ENCODE measurements around the gene NIPAL1.

NIPAL1 gene

DNA sequence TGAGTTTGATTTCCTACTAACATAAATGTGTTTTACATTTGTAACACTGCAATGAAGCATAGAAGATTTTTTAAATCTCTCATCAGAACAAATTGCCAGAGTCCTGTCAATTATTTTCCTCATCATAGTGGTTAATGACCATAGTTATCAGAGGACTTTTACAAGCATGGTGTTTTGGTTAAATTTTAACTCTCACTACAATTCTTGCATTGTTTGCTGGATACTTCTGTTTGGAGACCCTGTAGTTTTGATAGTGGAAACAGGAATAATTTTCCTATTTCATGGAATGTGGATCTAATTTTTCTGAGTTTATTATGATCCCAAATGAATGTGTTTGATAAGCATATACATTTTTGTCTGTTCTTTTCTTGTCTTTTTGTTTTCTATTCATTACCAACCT, 16.8 kb downstream of the NIPAL1 start:
- DNase-seq: no peak
- Histone ChIP-seq H4K91ac (ENCODE audit: low read depth, low read length) (no peak overlapping the region), H3K27ac (ENCODE audit: low read depth, low read length) (no peak overlapping the region), H3K18ac (ENCODE audit: low read length) (no peak overlapping the region), H2BK12ac (ENCODE audit: low read length) (no peak overlapping the region), H3K4me1 (ENCODE audit: control insufficient read depth in 1 of 2, insufficient read depth in 2 of 2, low read length in 2 of 2) (no peaks in the 10 kb centered on the region), H3K79me1 (ENCODE audit: low read length) (no peaks in the 10 kb centered on the region), H3K23ac (ENCODE audit: low read length) (no peak overlapping the region), H3K9ac (ENCODE audit: low read length) (no peak overlapping the region), H3K4me3 (ENCODE audit: low read depth, low read length) (no peak overlapping the region), H3K4ac (ENCODE audit: low read depth, low read length) (no peak overlapping the region), H2BK5ac (ENCODE audit: low read depth, low read length, poor library complexity) (no peak overlapping the region), H4K12ac (ENCODE audit: low read depth, low read length) (no peak overlapping the region), H3K14ac (ENCODE audit: low read length) (no peak overlapping the region), H4K8ac (ENCODE audit: low read depth, low read length) (no peak overlapping the region), H3K36me3 (ENCODE audit: control insufficient read depth in 1 of 2, insufficient read depth in 2 of 2, low read length in 2 of 2) (no peaks in the 10 kb centered on the region), H3K27me3 (ENCODE audit: insufficient read depth, low read length) (no peaks in the 10 kb centered on the region), H3K9me3 (ENCODE audit: insufficient read depth, low read depth, low read length) (no peaks in the 10 kb centered on the region), H3K79me2 (ENCODE audit: control insufficient read depth, insufficient read depth, low read length, poor library complexity) (no peaks in the 10 kb centered on the region), H2AFZ (ENCODE audit: insufficient read depth, low read length, poor library complexity) (no peak overlapping the region), H3K4me2 (ENCODE audit: low read length) (no peak overlapping the region), H2AK5ac (ENCODE audit: low read length) (no peak overlapping the region), H2BK120ac (ENCODE audit: insufficient read depth, low read length, poor library complexity) (no peak overlapping the region)

DNA sequence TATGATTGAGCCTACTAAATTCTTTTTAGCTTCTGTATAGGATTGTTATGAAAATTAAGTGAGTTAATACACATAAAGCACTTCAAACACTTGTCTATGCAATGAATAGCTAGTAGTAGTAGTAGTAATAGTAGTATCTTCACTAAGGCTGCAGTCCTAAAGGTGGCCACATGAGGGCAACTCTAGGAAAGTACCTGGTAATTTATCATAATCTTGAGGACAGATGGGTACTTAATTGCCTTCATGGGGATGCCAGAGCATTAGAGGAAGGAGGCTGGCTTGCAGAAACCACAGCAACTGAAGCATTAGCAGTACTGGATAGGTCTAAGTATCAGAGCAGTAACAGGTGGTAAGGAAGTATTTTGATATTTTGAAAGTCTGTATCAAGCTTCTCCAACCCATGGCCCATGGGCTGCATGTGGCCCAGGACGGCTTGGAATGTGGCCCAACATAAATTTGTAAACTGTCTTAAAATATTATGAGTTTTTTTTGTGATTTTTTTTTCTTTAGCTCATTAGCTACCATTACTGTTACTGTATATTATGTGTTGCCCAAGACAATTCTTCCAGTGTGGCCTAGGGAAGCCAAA, 17.3 kb downstream of the NIPAL1 start:
- Histone ChIP-seq H3K14ac (ENCODE audit: low read length) (no peak overlapping the region), H3K79me2 (ENCODE audit: control insufficient read depth, insufficient read depth, low read length, poor library complexity) (no peaks in the 10 kb centered on the region), H3K27ac (ENCODE audit: low read depth, low read length) (no peak overlapping the region), H3K4ac (ENCODE audit: low read depth, low read length) (no peak overlapping the region), H3K36me3 (ENCODE audit: control insufficient read depth in 1 of 2, insufficient read depth in 2 of 2, low read length in 2 of 2) (no peaks in the 10 kb centered on the region), H3K4me3 (ENCODE audit: low read depth, low read length) (no peak overlapping the region), H3K18ac (ENCODE audit: low read length) (no peak overlapping the region), H4K12ac (ENCODE audit: low read depth, low read length) (no peak overlapping the region), H3K79me1 (ENCODE audit: low read length) (no peaks in the 10 kb centered on the region), H4K8ac (ENCODE audit: low read depth, low read length) (no peak overlapping the region), H3K23ac (ENCODE audit: low read length) (no peak overlapping the region), H2BK120ac (ENCODE audit: insufficient read depth, low read length, poor library complexity) (no peak overlapping the region), H3K4me2 (ENCODE audit: low read length) (no peak overlapping the region), H2BK5ac (ENCODE audit: low read depth, low read length, poor library complexity) (no peak overlapping the region), H3K9me3 (ENCODE audit: insufficient read depth, low read depth, low read length) (no peaks in the 10 kb centered on the region), H2AFZ (ENCODE audit: insufficient read depth, low read length, poor library complexity) (no peak overlapping the region), H4K91ac (ENCODE audit: low read depth, low read length) (no peak overlapping the region), H2AK5ac (ENCODE audit: low read length) (no peak overlapping the region), H2BK12ac (ENCODE audit: low read length) (no peak overlapping the region), H3K4me1 (ENCODE audit: control insufficient read depth in 1 of 2, insufficient read depth in 2 of 2, low read length in 2 of 2) (no peaks in the 10 kb centered on the region), H3K27me3 (ENCODE audit: insufficient read depth, low read length) (no peaks in the 10 kb centered on the region), H3K9ac (ENCODE audit: low read length) (no peak overlapping the region)
- no CpG with 5 or more reads among the region's 1 CpG for WGBS (ENCODE audit: extremely low coverage, insufficient coverage, insufficient read length)
- DNase-seq: peak; percentile 40 to 86

GRCh38 chr4:48035952-48036351, 19.4 kb downstream of the NIPAL1 start:
- no peak overlapping the region for H2BK5ac ChIP-seq (ENCODE audit: low read depth, low read length, poor library complexity)
- DNase-seq: no peak
- H3K23ac ChIP-seq (ENCODE audit: low read length): no peak overlapping the region
- no peaks in the 10 kb centered on the region for H3K79me2 ChIP-seq (ENCODE audit: control insufficient read depth, insufficient read depth, low read length, poor library complexity)
- H2AFZ ChIP-seq (ENCODE audit: insufficient read depth, low read length, poor library complexity): no peak overlapping the region
- WGBS (ENCODE audit: extremely low coverage, insufficient coverage, insufficient read length): no CpG with 5 or more reads among the region's 3 CpGs
- H2BK120ac ChIP-seq (ENCODE audit: insufficient read depth, low read length, poor library complexity): no peak overlapping the region
- no peak overlapping the region for H3K4ac ChIP-seq (ENCODE audit: low read depth, low read length)
- H4K8ac ChIP-seq (ENCODE audit: low read depth, low read length): no peak overlapping the region
- H3K9me3 ChIP-seq (ENCODE audit: insufficient read depth, low read depth, low read length): no peaks in the 10 kb centered on the region
- H3K4me3 ChIP-seq (ENCODE audit: low read depth, low read length): no peak overlapping the region
- H2BK12ac ChIP-seq (ENCODE audit: low read length): no peak overlapping the region
- no peak overlapping the region for H4K12ac ChIP-seq (ENCODE audit: low read depth, low read length)
- no peak overlapping the region for H3K18ac ChIP-seq (ENCODE audit: low read length)
- no peak overlapping the region for H3K14ac ChIP-seq (ENCODE audit: low read length)
- no peak overlapping the region for H3K9ac ChIP-seq (ENCODE audit: low read length)
- H4K91ac ChIP-seq (ENCODE audit: low read depth, low read length): no peak overlapping the region
- H3K4me2 ChIP-seq (ENCODE audit: low read length): no peak overlapping the region
- no peaks in the 10 kb centered on the region for H3K4me1 ChIP-seq (ENCODE audit: control insufficient read depth in 1 of 2, insufficient read depth in 2 of 2, low read length in 2 of 2)
- H3K27ac ChIP-seq (ENCODE audit: low read depth, low read length): no peak overlapping the region
- H3K36me3 ChIP-seq (ENCODE audit: control insufficient read depth in 1 of 2, insufficient read depth in 2 of 2, low read length in 2 of 2): no peaks in the 10 kb centered on the region
- H3K79me1 ChIP-seq (ENCODE audit: low read length): no peaks in the 10 kb centered on the region
- no peak overlapping the region for H2AK5ac ChIP-seq (ENCODE audit: low read length)
- H3K27me3 ChIP-seq (ENCODE audit: insufficient read depth, low read length): no peaks in the 10 kb centered on the region

DNA sequence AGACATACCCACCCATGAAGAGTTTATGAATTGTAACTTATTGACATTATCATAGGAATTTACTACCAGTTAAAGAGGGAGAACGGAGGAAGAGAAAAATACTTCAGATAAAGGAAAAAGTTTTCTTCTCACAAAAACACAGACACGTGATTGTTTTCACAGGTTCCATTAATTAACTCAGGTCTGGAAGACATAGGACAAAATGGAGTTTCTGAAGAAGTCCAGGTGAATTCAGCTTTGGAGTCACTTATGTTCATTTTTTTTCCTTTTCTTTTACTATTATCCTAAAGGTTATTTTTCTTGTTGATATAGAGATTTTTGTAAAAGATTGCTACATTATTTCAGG, 20.5 kb downstream of the NIPAL1 start:
- Histone ChIP-seq H3K79me2 (ENCODE audit: control insufficient read depth, insufficient read depth, low read length, poor library complexity) (no peaks in the 10 kb centered on the region), H2BK120ac (ENCODE audit: insufficient read depth, low read length, poor library complexity) (no peak overlapping the region), H3K4me1 (ENCODE audit: control insufficient read depth in 1 of 2, insufficient read depth in 2 of 2, low read length in 2 of 2) (no peaks in the 10 kb centered on the region), H3K4me2 (ENCODE audit: low read length) (no peak overlapping the region), H3K9ac (ENCODE audit: low read length) (no peak overlapping the region), H3K9me3 (ENCODE audit: insufficient read depth, low read depth, low read length) (no peaks in the 10 kb centered on the region), H3K79me1 (ENCODE audit: low read length) (no peaks in the 10 kb centered on the region), H3K36me3 (ENCODE audit: control insufficient read depth in 1 of 2, insufficient read depth in 2 of 2, low read length in 2 of 2) (no peaks in the 10 kb centered on the region), H3K27ac (ENCODE audit: low read depth, low read length) (no peak overlapping the region), H2AFZ (ENCODE audit: insufficient read depth, low read length, poor library complexity) (no peak overlapping the region), H4K12ac (ENCODE audit: low read depth, low read length) (no peak overlapping the region), H4K8ac (ENCODE audit: low read depth, low read length) (no peak overlapping the region), H2BK12ac (ENCODE audit: low read length) (no peak overlapping the region), H3K23ac (ENCODE audit: low read length) (no peak overlapping the region), H4K91ac (ENCODE audit: low read depth, low read length) (no peak overlapping the region), H3K4ac (ENCODE audit: low read depth, low read length) (no peak overlapping the region), H3K27me3 (ENCODE audit: insufficient read depth, low read length) (no peaks in the 10 kb centered on the region), H3K4me3 (ENCODE audit: low read depth, low read length) (no peak overlapping the region), H3K14ac (ENCODE audit: low read length) (no peak overlapping the region), H3K18ac (ENCODE audit: low read length) (no peak overlapping the region), H2AK5ac (ENCODE audit: low read length) (no peak overlapping the region), H2BK5ac (ENCODE audit: low read depth, low read length, poor library complexity) (no peak overlapping the region)
- no CpG with 5 or more reads among the region's 2 CpGs for WGBS (ENCODE audit: extremely low coverage, insufficient coverage, insufficient read length)
- no peak for DNase-seq

Data from trophoblast cell (in vitro differentiated cells and primary cell).